Right lobe of liver (tissue), 4 donors: ENCODE results near the gene PARVG.

Source experiments
- CTCF ChIP-seq, 4 donors: fragments of 200-600 bp in 3 of 4; fragments of 450-650 bp in 1 of 4; IDR thresholded peaks; one replicate each; pipeline versions ENCODE4 v1.5.1 to v1.8.0; 2016 to 2022; ENCODE audit warnings: antibody characterized with exemption in 4 of 4, mild to moderate bottlenecking in 2 of 4
- POLR2A ChIP-seq: fragments of 450-650 bp; IDR thresholded peaks from one replicate; pipeline ENCODE4 v1.6.1; 2017; ENCODE audit warnings: antibody characterized with exemption, mild to moderate bottlenecking
- donor health status: DM: no; HTN: no; CAD: no.
- donor health status: DM: no; HTN: no; CAD: no.
- donor health status: DM: no; HTN: yes; CAD: no.

- no peak for TF ChIP-seq POLR2A
- TF ChIP-seq CTCF (IDR thresholded peaks at IDR 0.05) = no peak
Observed at GRCh38 chr22:44207173-44207980, 26.7 kb downstream of the PARVG start.
